ENCODE data around the gene LRRC14B. TPM values are rescaled to one million over a fixed set of nuclear protein-coding genes. Genes with fewer than 3 reads are reported as not detected.
"Not testable (repeated sequence)": the region's sequence is repeated elsewhere in the genome, so short reads cannot be mapped to it uniquely, and the experiment has no call there.

The LRRC14B gene
- total RNA-seq, 1 experiment from 2014 or later: not detected

GRCh38 chr5:204966-205670 lies 13.8 kb downstream of the LRRC14B start:
- DNase-seq (ENCODE audit: low read depth): no peak

GRCh38 chr5:206406-206805 lies 15.1 kb downstream of the LRRC14B start:
- peak; percentile 45 for DNase-seq (ENCODE audit: low read depth)

- no peak for DNase-seq (ENCODE audit: low read depth)
Measured at GRCh38 chr5:206927-207536, 15.7 kb downstream of the LRRC14B start.

GRCh38 chr5:207599-207998 lies 16.3 kb downstream of the LRRC14B start:
- DNase-seq (ENCODE audit: low read depth): no peak

GRCh38 chr5:208449-209114 lies 17.3 kb downstream of the LRRC14B start:
- no peak for DNase-seq (ENCODE audit: low read depth)

- DNase-seq (ENCODE audit: low read depth): no peak
Measured at GRCh38 chr5:213803-214395, 22.6 kb downstream of the LRRC14B start.

GRCh38 chr5:215256-215655 lies 24.0 kb downstream of the LRRC14B start:
- peak; percentile 44 for DNase-seq (ENCODE audit: low read depth)

GRCh38 chr5:216076-216475 lies 24.8 kb downstream of the LRRC14B start:
- not testable (repeated sequence) for DNase-seq (ENCODE audit: low read depth)

- peak; percentile 91 for DNase-seq (ENCODE audit: low read depth)
Measured at GRCh38 chr5:217494-218456, 26.5 kb downstream of the LRRC14B start, which contains the start of the genes CCDC127 and SDHA. Gene CCDC127, minus strand, starts transcription at chr5:218153. Its CDS starts 1,304 bp downstream, at chr5:216849. Gene SDHA, plus strand, starts transcription at chr5:218320. Its CDS starts 36 bp downstream, at chr5:218356.

- DNase-seq (ENCODE audit: low read depth): peak; percentile 34
Measured at GRCh38 chr5:218457-219291, 27.4 kb downstream of the LRRC14B start.

- peak; percentile 47 for DNase-seq (ENCODE audit: low read depth)
Measured at GRCh38 chr5:219460-219863, 28.2 kb downstream of the LRRC14B start.

- no peak for DNase-seq (ENCODE audit: low read depth)
Measured at GRCh38 chr5:219991-220390, 28.7 kb downstream of the LRRC14B start.

- DNase-seq (ENCODE audit: low read depth): peak; percentile 66
Measured at GRCh38 chr5:222951-223715, 31.8 kb downstream of the LRRC14B start.

GRCh38 chr5:223791-224190 lies 32.5 kb downstream of the LRRC14B start:
- DNase-seq (ENCODE audit: low read depth): no peak

- DNase-seq (ENCODE audit: low read depth): no peak
Measured at GRCh38 chr5:225334-225733, 34.0 kb downstream of the LRRC14B start.

GRCh38 chr5:227375-227774 lies 36.1 kb downstream of the LRRC14B start:
- DNase-seq (ENCODE audit: low read depth): not testable (repeated sequence)

- DNase-seq (ENCODE audit: low read depth): no peak
Measured at GRCh38 chr5:228886-229285, 37.6 kb downstream of the LRRC14B start.

- DNase-seq (ENCODE audit: low read depth): no peak
Measured at GRCh38 chr5:230711-231110, 39.4 kb downstream of the LRRC14B start.

- no peak for DNase-seq (ENCODE audit: low read depth)
Measured at GRCh38 chr5:231661-232060, 40.4 kb downstream of the LRRC14B start.

Data from HT1080 (cell line).